PC-9 (cell line): Measurements from ENCODE around the gene ATXN1. TPM values are rescaled to one million over a fixed set of nuclear protein-coding genes. Genes with fewer than 3 reads are reported as not detected.

ENCODE experiments used
- BruUV-seq: library from RNA; stranded (reverse); fragments of 400-500 nt; replicated peaks from 2 replicates; lab custom pipeline; 2021; lab: Mats Ljungman, UMichigan
- CTCF ChIA-PET: fragments of 300-600 bp; sonication (Branson Sonifier 250); formaldehyde crosslinking; loops from one replicate; lab custom pipeline; 2022; ENCODE audit warnings: antibody characterized with exemption; lab: Charles Lee
- POLR2A ChIA-PET: fragments of 300-600 bp; sonication (Branson Sonifier 250); formaldehyde crosslinking; loops from one replicate; lab custom pipeline; 2022; ENCODE audit warnings: antibody characterized with exemption; ENCODE audit not compliant: unreplicated experiment; lab: Charles Lee
- DNase-seq, 2 experiments: peaks; one replicate each; pipeline versions ENCODE4 v3.0.0 to v3.0.0-alpha.2; 2015 to 2022; ENCODE audit warnings: mixed read lengths in 1 of 2
- H2AFZ ChIP-seq: fragments of 200-600 bp; sonication (generic); 2 replicates; pipeline ENCODE4 v1.8.1; 2017; ENCODE audit warnings: antibody characterized with exemption
- H3F3A ChIP-seq: fragments of 200-600 bp; sonication (generic); 2 replicates; pipeline ENCODE4 v1.8.1; 2017; ENCODE audit warnings: antibody characterized with exemption, mild to moderate bottlenecking, low read depth; ENCODE audit not compliant: insufficient read depth
- H3K27ac ChIP-seq: fragments of 200-600 bp; sonication (generic); 2 replicates; pipeline ENCODE4 v1.6.1; 2016; ENCODE audit warnings: mixed run types
- H3K27me3 ChIP-seq: fragments of 200-600 bp; sonication (generic); 2 replicates; pipeline ENCODE4 v1.6.1; 2016; ENCODE audit warnings: low read depth, mixed run types; ENCODE audit not compliant: insufficient read depth
- H3K36me3 ChIP-seq: fragments of 200-600 bp; sonication (generic); 2 replicates; pipeline ENCODE4 v1.6.1; 2016; ENCODE audit warnings: low read depth, mixed run types
- H3K4me1 ChIP-seq: fragments of 200-600 bp; sonication (generic); replicated peaks from 2 replicates; pipeline ENCODE4 v1.6.1; 2016; ENCODE audit warnings: mixed run types; ENCODE audit not compliant: insufficient read depth
- H3K4me2 ChIP-seq: fragments of 200-600 bp; sonication (generic); 2 replicates; pipeline ENCODE4 v1.6.1; 2017; ENCODE audit warnings: mixed run types
- H3K4me3 ChIP-seq: fragments of 200-600 bp; sonication (generic); 2 replicates; pipeline ENCODE4 v1.6.1; 2016; ENCODE audit warnings: mixed run types
- H3K79me2 ChIP-seq: fragments of 200-600 bp; sonication (generic); 2 replicates; pipeline ENCODE4 v1.6.1; 2017; ENCODE audit warnings: low read depth, mixed run types
- H3K9me2 ChIP-seq: fragments of 200-600 bp; sonication (generic); 2 replicates; pipeline ENCODE4 v1.8.1; 2017; ENCODE audit warnings: mild to moderate bottlenecking; ENCODE audit not compliant: insufficient read depth
- H3K9me3 ChIP-seq: fragments of 200-600 bp; sonication (generic); 2 replicates; pipeline ENCODE4 v1.8.1; 2016; ENCODE audit warnings: low read depth; ENCODE audit not compliant: insufficient read depth
- H4K20me1 ChIP-seq: fragments of 200-600 bp; sonication (generic); 2 replicates; pipeline ENCODE4 v1.8.1; 2017; ENCODE audit not compliant: insufficient read depth
- EZH2 ChIP-seq: fragments of 200-600 bp; sonication (generic); IDR thresholded peaks from 2 replicates; pipeline ENCODE4 v1.8.0; 2017; ENCODE audit warnings: antibody characterized with exemption, low read depth
- intact Hi-C: fragments of 100-400 bp; cut with micrococcal nuclease; formaldehyde crosslinking; loops from one replicate; pipeline ENCODE4 v1.10.0; 2022; ENCODE audit not compliant: unreplicated experiment
- total RNA-seq: library from RNA; stranded (reverse); gene quantifications from 2 replicates; pipeline ENCODE4 v1.2.3, GENCODE V29; 2021
- TF ChIP-seq, protein P1 (sequence below): fragments of 200-600 bp; sonication (generic); conservative IDR thresholded peaks from 2 replicates; pipeline ENCODE4 v1.6.1; 2017; ENCODE audit warnings: mixed run types, antibody characterized with exemption, mild to moderate bottlenecking, moderate library complexity

ATXN1 gene
- total RNA-seq, 1 experiment from 2014 or later, result 42.7 TPM

DNA sequence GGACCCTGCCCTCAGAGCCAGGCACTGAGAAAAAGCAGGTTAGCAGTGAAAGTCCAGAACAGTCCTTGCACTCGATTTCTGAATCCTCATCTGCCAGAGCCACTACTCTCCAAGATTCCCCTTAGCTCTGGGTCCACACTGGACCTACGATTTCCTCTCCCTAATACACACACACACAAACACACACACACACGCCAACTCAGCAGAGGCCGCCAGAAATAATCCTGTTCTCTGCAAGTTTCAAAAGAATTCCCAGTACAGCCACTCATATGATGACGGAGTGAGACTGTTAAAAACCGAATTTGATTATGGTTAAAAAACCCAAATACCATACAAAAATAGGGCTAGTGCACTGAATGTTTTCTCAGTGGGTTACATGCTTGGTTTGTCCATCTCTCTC lies 432.0 kb downstream of the ATXN1 start:
- Histone ChIP-seq H3K27me3 (no peaks in the 10 kb centered on the region), H4K20me1 (no peaks in the 10 kb centered on the region), H3K36me3 (no peaks in the 10 kb centered on the region), H3K4me3 (no peak overlapping the region), H3K4me2 (no peak overlapping the region), H3K27ac (no peak overlapping the region), H3K79me2 (no peaks in the 10 kb centered on the region), H3K9me2 (no peaks in the 10 kb centered on the region), H3K9me3 (no peaks in the 10 kb centered on the region), H3K4me1 (peaks cover 29% of the 10 kb centered on the region), H3F3A (peaks cover 10% of the 10 kb centered on the region; the same call in 1 of the 2 replicates), H2AFZ (no peak overlapping the region)
- CTCF ChIA-PET, result interaction anchor here (0.7 kb wide), 1 partner anchor 50 kb away, joined by 3 read pairs; no protein-coding TSS in a partner anchor
- intact Hi-C loops, result no loop called here
- BruUV-seq, result no TSS peak
- no peak for TF ChIP-seq EZH2
- TF ChIP-seq, protein P1, sequence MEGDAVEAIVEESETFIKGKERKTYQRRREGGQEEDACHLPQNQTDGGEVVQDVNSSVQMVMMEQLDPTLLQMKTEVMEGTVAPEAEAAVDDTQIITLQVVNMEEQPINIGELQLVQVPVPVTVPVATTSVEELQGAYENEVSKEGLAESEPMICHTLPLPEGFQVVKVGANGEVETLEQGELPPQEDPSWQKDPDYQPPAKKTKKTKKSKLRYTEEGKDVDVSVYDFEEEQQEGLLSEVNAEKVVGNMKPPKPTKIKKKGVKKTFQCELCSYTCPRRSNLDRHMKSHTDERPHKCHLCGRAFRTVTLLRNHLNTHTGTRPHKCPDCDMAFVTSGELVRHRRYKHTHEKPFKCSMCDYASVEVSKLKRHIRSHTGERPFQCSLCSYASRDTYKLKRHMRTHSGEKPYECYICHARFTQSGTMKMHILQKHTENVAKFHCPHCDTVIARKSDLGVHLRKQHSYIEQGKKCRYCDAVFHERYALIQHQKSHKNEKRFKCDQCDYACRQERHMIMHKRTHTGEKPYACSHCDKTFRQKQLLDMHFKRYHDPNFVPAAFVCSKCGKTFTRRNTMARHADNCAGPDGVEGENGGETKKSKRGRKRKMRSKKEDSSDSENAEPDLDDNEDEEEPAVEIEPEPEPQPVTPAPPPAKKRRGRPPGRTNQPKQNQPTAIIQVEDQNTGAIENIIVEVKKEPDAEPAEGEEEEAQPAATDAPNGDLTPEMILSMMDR, result no peak
- no peak for DNase-seq
- POLR2A ChIA-PET, result no interaction called here

DNA sequence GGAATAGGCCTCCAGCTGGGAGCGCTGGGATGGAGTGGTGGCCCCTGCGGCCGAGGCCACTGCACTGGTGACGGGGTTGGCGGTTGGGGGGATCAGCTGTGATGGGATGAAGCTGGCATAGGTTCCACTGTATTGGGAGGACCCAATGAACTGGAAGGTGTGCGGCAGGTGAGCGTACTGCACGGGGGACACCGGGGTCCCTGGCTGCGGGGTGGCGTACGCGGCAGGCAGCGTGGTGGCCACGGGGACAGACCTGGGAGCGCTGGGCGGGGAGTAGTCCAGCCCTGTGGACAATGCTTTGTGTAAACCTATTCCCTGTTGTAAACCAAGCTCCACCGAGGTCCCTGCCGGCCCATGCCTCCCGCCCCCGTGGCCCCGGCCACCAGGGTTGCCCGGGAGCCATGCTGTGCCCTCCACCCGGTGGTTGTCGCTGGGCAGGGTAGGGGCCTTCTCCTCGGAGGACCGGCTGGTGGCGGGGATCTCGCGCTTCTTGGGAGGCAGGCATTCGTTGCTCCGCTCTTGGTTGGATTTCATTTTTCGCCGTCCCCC lies 433.4 kb downstream of the ATXN1 start:
- CTCF ChIA-PET, result no interaction called here
- Histone ChIP-seq H3K79me2 (no peaks in the 10 kb centered on the region), H3K9me2 (no peaks in the 10 kb centered on the region), H3K4me2 (no peak overlapping the region), H4K20me1 (no peaks in the 10 kb centered on the region), H2AFZ (no peak overlapping the region), H3K27ac (no peak overlapping the region), H3K9me3 (no peaks in the 10 kb centered on the region), H3F3A (peaks cover 6% of the 10 kb centered on the region; the same call in 1 of the 2 replicates), H3K4me1 (peaks cover 15% of the 10 kb centered on the region), H3K27me3 (no peaks in the 10 kb centered on the region), H3K4me3 (no peak overlapping the region), H3K36me3 (no peaks in the 10 kb centered on the region)
- intact Hi-C loops, result no loop called here
- no peak for DNase-seq
- no peak for TF ChIP-seq EZH2
- TF ChIP-seq, protein P1, result no peak
- no TSS peak for BruUV-seq
- POLR2A ChIA-PET, result no interaction called here

DNA sequence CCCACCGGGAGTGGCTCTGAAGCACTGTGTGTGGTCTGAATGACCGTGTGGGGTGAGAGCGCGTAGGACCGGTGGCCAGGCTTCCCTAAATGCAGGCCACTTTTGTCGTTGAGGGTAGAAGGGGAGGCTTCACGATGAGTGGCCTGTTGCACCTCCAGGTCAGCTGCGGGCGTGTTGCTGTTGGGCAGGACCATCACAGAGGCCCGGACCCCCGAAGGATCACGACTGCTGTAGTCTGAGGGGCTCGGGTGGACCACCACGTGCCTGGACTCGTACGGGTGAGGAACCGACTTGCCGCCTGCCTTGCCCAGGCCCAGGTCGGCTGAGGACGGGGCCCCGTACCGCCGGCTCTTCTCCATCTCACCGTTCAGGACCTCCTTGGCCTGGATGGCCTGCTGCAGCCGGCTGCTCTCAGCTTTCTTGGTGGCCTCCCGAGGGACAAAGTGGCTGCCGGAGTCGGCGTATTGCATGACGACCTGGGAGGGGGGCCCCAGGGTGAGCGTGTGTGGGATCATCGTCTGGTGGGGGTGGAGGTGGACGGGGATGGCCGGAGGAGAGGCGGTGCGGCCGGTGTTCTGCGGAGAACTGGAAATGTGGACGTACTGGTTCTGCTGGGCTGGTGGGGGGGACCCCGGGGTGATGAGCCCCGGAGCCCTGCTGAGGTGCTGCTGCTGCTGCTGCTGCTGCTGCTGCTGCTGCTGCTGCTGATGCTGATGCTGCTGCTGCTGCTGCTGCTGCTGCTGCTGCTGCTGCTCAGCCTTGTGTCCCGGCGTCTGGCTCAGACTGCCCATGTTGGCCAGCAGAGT lies 434.1 kb downstream of the ATXN1 start:
- no peak for TF ChIP-seq EZH2
- TF ChIP-seq, protein P1, result no peak
- Histone ChIP-seq H4K20me1 (no peaks in the 10 kb centered on the region), H3K9me2 (no peaks in the 10 kb centered on the region), H3F3A (peaks cover 4% of the 10 kb centered on the region; the same call in 1 of the 2 replicates), H2AFZ (no peak overlapping the region), H3K79me2 (no peaks in the 10 kb centered on the region), H3K27me3 (no peaks in the 10 kb centered on the region), H3K4me3 (no peak overlapping the region), H3K36me3 (no peaks in the 10 kb centered on the region), H3K4me1 (peaks cover 9% of the 10 kb centered on the region), H3K4me2 (no peak overlapping the region), H3K9me3 (no peaks in the 10 kb centered on the region), H3K27ac (no peak overlapping the region)
- ChIA-PET CTCF (no interaction called here), POLR2A (no interaction called here)
- BruUV-seq, result no TSS peak
- DNase-seq, result no peak
- intact Hi-C loops, result no loop called here
